ENCODE data around the gene OMP.

- TF ChIP-seq POLR2A (IDR thresholded peaks at IDR 0.05; ENCODE audit: low read depth, low read length), result no peak
- no peak for TF ChIP-seq TAF1 (IDR thresholded peaks at IDR 0.05; ENCODE audit: borderline replicate concordance, low read depth, low read length)
- no peak for TF ChIP-seq POLR2AphosphoS5 (IDR thresholded peaks at IDR 0.05; ENCODE audit: low read depth, low read length)
These were observed 18.5 kb downstream of the OMP start for GRCh38 chr11:77121096-77121640.

Measured in GM12892 (cell line).